KBM-7 (cell line): Measurements from ENCODE around the gene CDV3.

Experiments used
- DNase-seq: peaks from one replicate; pipeline ENCODE4 v3.0.0-alpha.2; 2015
- in situ Hi-C: fragments of 300-500 bp; cut with MboI; formaldehyde crosslinking; loops from 2 replicates; pipeline ENCODE4 v1.14.3; 2020; ENCODE audit warnings: low sequenced_read_pairs, low pct_unique_long_range_greater_than_20kb, mixed read lengths

Gene CDV3

DNA sequence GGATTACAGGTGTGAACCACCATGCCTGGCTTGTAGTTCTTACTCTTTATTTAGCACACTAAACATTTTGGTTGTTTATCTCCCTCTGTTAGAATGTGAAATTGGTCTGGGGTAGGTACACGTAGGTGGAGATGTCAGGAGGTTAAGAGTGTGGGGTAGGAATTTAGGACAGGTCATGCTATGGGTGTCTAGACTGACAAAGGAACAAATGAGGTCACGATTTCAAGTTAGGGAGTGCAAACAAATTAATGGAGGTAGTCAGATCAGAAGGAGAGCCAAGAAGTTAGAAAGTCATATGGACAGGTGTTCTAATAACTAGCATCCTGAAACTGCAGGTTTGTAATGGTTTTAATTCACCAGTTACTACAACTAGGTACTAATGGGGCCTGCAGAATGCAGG, 19.8 kb downstream of the CDV3 start:
- in situ Hi-C loops: no loop called here
- DNase-seq: no peak

DNA sequence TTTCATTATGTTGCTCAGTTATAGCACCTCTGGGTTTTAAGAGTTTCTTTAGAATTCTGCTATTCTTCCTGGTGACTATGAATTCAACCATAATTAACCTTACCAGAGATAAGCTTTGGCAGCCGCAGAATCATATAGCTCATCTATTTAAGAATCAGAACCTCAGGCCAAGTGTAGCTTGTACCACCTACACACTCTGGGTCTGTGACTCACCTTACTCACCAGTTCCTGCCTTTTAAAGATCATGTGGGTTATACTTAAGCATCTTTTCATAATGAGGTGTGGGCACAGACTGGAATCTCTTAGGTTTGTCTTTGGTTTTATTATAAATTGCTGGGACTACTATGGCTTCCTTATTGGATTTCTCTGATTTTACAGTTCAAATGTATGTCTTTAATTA, 21.9 kb downstream of the CDV3 start:
- DNase-seq: no peak
- in situ Hi-C loops: no loop called here

DNA sequence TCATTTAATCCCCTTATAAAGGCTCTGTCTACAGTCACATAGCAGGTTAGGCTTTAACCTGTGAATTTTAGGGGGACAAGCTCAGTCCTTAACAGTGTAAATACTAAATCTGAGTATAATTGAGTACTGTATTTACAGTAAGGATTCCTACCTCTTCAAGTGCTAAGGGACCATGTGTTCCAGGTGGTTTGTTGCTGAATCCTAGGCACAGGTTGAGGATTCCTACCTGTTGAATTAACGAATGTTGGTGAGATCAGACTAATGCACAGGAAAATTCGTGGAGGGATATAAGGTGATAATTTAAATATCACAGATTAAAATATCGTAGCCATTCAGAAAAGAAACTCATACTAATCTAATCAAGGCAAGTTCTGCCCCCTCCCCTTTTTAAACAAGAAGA, 24.9 kb downstream of the CDV3 start:
- no peak for DNase-seq
- in situ Hi-C loops: no loop called here

DNA sequence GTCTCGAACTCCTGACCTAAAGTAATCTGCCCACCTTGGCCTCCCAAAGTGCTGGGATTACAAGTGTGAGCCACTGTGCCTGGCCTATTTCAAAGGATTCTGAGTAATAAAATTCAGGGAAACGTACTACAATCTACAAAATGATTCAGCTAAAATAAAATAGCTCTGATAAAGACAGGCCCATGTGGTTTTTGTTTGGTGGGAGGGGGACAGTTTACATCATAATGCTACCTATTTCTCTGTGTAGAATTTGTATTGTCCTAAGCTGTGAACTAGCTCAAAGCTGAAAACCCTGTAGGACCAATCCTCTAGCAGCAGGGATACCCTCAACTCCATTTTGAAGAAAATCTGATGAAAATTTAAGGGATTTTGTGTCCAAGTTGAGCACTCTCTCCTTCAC, 25.8 kb downstream of the CDV3 start:
- no peak for DNase-seq
- in situ Hi-C loops: no loop called here

DNA sequence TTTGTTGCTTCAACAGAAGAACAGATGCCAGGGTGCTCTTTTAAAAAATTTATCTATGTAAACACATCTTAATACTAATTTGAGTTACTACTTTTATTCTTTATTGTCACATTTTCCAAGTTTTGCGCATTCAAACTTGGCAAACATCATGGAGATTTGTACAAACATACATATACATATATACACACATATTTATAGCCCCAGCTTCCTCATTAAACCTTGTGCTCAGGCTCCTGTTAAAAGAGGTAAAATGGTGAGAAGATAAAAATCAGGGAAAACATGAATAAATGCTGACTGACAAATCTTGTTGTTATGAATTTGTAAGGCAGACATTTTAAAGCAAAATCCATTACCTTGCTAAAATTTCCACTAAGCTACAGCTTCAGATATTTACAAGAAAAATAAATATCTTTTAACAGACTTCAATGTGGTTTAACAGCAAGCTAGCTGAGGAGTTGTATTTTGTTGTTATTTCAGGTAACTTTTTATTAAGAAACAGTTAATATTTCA, 27.1 kb downstream of the CDV3 start:
- in situ Hi-C loops: no loop called here
- DNase-seq: no peak

DNA sequence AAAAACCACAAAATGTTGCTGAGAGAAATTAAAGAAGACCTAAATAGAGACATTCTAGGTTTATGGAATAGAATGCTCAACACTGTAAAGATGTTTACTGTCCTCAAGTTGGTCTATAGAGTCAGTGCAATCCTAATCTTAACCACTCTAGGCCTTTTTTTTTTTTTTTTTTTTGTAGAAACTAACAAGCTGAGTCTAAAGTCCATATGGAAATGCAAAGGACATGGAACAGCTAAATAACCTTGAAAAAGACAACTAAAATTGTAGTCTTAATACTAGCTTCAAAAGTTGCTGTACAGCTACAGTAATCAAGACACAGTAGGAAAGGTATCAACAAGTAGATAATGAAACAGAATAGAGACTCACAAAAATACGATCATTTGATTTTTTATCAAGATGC, 32.9 kb downstream of the CDV3 start:
- in situ Hi-C loops: no loop called here
- DNase-seq: no peak

DNA sequence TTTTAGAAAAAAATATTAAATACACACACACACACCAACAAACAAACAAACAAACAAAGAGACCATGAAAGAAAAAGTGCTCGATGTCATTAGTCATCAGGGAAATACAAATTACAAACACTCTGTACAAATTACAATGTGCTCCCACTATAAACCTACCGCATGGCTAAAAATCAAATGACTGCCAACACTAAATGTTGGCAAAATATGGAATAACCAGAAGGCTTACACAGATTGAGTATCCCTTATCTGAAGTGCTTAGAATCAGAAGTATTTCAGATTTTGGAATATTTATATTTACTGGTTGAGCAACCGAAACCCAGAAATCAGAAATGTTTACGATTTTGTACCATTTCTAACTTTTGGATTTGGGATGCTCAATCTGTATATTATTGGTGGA, 33.4 kb downstream of the CDV3 start:
- no peak for DNase-seq
- in situ Hi-C loops: no loop called here

DNA sequence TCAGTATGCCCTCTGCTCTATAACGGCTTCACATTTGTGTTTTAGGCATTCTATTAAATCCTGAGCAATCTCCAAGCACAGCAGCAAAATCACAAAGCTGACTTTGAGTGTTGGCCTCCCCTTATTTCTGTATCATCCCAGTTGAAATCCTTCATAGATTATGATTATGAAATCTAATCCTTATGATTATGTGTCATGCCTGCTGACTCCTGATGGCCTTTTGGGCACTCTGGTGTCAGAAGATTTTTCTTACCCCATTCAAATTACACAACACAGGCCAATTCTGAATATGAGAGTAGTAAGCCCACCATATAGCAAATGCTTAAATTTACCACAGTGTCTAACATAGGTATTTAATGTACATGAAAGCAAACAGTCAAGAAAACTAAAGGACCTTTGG, 34.3 kb downstream of the CDV3 start:
- in situ Hi-C loops: no loop called here
- no peak for DNase-seq

DNA sequence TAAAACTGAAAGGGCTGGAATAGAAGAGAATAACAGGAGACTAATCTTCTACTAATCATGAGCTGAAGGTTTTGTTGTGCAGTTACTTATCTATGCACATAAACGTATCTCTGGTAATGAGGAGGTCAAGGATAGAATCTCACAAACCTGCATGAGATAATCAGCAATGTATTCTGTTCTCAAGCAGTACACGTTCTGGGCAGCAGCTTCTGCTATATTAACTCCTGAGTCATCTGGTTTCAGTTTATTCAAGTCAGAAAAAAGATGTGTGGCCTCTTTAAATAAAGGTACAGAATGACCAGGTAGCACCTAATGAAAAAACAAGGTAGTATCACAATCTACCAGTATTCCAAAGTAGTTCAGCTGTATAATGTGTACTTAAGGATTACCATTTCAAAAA, 34.9 kb downstream of the CDV3 start:
- DNase-seq: no peak
- in situ Hi-C loops: no loop called here

DNA sequence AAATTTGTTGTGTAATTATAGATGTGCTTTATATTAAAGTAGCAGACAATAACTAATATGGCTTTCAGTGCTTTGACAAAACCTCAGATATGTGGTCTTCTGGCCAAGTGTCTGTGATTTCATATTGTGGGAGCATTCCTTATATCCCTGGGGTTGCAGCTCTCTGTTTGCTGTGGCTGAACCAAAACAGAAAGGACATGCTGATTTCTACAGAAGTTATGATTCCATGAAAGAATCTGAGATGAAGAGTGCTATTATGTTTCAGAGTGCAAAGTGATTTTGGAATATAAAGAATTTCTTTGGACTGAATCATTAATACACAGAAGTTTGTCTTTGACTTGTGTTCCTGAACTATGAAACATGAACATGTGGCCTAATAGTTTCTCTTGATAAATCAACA, 36.5 kb downstream of the CDV3 start:
- no peak for DNase-seq
- in situ Hi-C loops: no loop called here

DNA sequence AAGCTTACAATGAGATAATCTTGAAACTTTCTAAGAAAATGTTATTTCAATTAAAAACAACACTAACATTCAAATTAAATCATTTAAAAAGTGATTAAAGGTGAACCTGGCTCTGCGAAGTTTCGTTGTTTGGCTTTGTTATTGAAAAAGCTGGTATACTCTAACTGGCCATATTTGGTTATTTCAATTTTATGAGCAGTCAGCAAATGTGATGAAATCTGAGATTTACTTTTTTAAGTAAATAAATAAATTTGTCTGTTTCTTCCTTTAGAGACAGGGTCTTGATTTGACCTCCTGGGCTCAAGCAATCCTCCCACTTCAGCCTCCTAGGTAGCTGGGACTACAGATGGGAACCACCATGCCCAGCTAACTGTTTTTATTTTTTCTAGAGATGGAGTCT, 38.0 kb downstream of the CDV3 start:
- DNase-seq: no peak
- in situ Hi-C loops: no loop called here

DNA sequence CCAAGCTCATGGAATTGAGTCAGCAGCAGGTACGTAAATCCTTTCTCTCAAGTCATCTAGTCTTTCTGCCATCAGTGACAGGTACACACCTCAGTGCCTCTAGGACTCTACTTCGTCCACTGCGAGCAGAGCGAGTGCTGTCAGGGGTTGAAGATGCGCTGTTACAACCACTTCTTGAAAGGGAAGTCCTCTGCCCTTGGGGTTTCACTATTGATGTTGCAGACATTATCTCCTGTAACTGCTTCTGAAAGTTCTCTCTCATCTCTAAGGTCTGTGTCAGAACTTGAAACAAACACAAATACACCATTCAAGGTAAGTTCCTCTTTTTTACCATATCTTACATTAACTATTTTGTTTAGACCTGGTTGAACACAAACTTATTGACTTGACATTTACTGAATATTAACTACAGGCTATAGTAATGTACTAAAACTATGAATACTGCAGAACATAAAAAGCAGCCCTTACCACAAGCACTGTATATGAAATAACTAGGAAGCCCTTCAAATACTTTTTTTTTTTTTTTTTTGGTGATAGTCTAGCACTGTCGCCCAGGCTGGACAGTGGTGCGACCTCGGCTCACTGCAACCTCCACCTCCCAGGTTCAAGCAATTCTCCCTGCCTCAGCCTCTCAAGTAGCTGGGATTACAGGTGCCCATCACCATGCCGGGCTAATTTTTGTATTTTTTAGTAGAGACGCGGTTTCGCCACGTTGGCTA, 46.7 kb downstream of the CDV3 start:
- DNase-seq: no peak
- in situ Hi-C loops: no loop called here

DNA sequence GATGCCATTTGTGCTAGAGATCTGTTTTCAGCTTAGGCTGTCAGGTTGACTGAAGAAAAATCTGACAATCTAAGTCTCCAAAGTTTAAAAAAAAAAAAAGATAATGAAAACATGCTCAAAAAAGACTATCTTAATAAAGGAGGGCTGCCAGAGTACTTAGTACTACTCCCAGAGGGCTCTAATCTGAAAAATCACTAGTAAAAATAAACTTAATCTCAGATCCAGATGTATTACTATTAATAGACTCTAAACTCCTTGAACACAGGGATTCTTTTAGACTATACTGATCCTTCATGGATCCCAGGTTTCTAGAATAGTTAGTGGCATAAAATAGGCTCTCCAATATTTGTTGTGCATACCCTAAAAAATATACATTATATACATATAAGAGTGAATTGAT, 54.3 kb downstream of the CDV3 start:
- in situ Hi-C loops: loop anchor here (25.0 kb wide), 1 partner anchor 915 kb away; the partner anchor contains the start of gene NPHP3
- DNase-seq: no peak

DNA sequence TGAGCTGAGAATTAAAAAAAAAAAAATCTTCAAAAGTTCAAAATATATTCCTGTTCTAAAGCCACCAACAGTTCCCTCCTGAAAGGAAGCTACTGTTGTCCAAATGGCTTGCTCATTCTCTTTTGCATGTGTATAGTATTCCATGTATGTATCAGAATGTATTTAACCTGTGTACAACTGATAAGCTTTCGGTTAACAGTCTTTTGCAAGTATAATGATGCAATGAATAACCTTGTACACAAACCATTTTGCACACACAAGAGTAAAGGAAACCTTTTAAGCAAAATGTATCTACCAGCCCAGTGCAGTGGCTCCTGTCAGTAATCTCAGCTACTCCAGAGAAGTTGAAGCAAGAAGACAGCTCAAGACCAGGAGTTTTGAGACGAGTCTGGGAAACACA, 55.7 kb downstream of the CDV3 start:
- DNase-seq: no peak
- in situ Hi-C loops: loop anchor here (25.0 kb wide), 1 partner anchor 917 kb away; the partner anchor contains the start of gene NPHP3

DNA sequence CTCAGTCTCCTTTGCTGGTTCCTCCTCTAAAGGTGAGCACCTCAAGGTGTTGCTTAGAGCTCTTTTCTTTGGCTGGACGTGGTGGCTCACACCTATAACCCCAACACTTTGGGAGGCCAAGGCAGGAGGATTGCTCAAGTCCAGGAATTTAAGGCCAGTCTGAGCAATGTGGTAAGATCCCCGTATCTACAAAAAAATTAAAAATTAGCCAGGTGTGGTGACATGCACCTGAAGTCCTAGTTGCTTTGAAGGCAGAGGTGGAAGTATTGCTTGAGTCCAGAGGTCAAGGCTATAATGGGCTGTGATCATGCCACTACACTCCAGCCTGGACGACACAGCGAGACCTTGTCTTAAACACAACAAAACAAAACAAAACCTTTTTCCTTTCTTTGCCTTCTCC, 60.0 kb downstream of the CDV3 start:
- no peak for DNase-seq
- in situ Hi-C loops: loop anchor here (25.0 kb wide), 1 partner anchor 921 kb away; the partner anchor contains the start of gene NPHP3
